Esophagus squamous epithelium (tissue), 4 donors: ENCODE data around the gene DTNB.
"Not testable (repeated sequence)": the region's sequence is repeated elsewhere in the genome, so short reads cannot be mapped to it uniquely, and the experiment has no call there.

ENCODE experiments used
- POLR2A ChIP-seq, 4 donors: fragments of 450-650 bp; IDR thresholded peaks; one replicate each; pipeline ENCODE4 v1.6.1; 2017; ENCODE audit warnings: antibody characterized with exemption in 4 of 4, mild to moderate bottlenecking in 4 of 4, moderate library complexity in 3 of 4
- TF ChIP-seq, protein P1 (sequence below), 6 experiments: fragments of 450-650 bp in 4 of 6; fragments of 200-600 bp in 2 of 6; sonication (generic) in 2 of 6; IDR thresholded peaks; one replicate each; pipeline ENCODE4 v1.5.1; 2016 to 2019; ENCODE audit warnings: antibody characterized with exemption in 6 of 6, mild to moderate bottlenecking in 4 of 6, moderate library complexity in 4 of 6

DNA sequence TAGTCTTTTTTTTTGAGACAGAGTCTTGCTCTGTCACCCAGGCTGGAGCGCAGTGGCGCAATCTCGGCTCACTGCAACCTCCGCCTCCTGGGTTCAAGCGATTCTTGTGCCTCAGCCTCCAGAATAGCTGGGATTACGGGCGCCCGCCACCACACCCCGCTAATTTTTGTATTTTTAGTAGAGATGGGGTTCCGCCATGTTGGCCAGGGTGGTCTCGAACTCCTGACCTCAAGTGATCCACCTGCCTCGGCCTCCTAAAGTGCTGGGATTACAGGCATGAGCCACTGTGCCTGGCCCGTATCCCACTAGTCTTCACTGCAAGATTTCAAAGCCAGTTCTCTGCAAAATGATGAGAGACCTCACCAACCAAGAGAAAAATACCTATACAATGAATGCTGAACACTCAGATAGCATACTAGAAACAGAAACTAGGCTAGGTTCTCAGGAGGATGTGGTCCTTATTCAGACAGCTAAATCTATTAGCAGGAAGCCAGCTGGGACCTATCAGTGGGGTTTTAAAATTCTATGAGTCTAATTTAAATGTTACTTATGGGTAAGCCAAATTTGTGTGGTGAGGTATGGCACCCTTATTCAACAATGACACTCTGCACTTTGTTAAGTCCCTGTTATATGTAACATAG is 270.1 kb downstream of the DTNB start:
- TF ChIP-seq, protein P1, sequence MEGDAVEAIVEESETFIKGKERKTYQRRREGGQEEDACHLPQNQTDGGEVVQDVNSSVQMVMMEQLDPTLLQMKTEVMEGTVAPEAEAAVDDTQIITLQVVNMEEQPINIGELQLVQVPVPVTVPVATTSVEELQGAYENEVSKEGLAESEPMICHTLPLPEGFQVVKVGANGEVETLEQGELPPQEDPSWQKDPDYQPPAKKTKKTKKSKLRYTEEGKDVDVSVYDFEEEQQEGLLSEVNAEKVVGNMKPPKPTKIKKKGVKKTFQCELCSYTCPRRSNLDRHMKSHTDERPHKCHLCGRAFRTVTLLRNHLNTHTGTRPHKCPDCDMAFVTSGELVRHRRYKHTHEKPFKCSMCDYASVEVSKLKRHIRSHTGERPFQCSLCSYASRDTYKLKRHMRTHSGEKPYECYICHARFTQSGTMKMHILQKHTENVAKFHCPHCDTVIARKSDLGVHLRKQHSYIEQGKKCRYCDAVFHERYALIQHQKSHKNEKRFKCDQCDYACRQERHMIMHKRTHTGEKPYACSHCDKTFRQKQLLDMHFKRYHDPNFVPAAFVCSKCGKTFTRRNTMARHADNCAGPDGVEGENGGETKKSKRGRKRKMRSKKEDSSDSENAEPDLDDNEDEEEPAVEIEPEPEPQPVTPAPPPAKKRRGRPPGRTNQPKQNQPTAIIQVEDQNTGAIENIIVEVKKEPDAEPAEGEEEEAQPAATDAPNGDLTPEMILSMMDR (IDR thresholded peaks at IDR 0.05), result not testable (repeated sequence)
- TF ChIP-seq POLR2A (IDR thresholded peaks at IDR 0.05), result not testable (repeated sequence)
